HG03354 (cell line): ENCODE results near the gene CMC1.
"Not testable (repeated sequence)": the region's sequence is repeated elsewhere in the genome, so short reads cannot be mapped to it uniquely, and the experiment has no call there.

Experiments
- ATAC-seq: cut with Tn5 transposase; IDR thresholded peaks from one replicate; pipeline ENCODE4 v1.9.1; 2021; ENCODE audit warnings: mild to moderate bottlenecking; ENCODE audit not compliant: unreplicated experiment, poor library complexity, severe bottlenecking

Gene CMC1

DNA sequence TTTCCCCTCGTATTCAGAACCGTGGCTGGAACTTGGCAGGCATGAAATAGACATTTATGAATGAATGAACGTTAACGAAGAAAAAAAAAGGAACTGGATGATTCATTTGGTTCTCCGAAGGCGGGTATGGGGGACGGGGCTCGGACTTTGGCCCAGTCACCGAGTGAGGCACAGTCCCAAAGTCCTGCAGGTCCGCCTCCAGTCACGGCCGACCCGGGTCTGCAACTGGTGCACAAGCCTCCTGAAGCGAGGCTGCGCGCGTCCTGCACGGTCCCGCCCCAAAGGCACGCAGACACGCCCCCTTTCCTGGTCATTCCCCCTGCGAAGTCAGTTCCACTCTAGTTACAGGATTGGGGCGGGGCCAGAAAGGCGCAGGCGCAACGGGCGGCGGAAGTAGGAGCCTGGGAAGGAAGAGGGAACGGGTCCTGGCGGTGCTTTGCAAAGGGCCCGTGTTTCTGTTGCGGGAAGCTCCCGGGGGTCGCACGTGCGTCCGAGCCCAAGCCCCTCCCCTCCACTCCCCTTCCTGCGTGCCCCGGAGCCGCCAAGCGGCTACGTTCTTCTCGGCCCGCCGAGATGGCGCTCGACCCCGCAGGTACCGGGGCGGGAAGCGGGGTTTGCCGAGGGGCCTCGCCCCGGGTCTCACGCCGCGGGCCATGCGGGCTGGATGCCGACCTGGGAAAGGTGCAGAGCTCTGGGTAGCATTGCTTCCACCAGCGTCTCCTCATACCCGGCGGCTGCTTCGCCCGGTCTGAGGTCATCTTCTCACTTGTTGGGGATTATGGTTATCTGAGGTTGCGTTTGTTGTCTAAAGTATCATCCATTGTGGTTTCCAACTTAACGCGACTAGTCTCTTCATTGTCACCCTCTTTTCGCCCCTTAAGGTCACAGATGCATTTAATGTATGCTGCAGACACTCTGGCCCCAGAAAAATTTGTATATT is at the start of gene CMC1:
Gene CMC1 (plus strand): TSS at position 399 of the 940 bp plus-strand sequence. CDS start 175 bp downstream, at position 574.
- peak; percentile 93 for ATAC-seq

GRCh38 chr3:28198161-28198560 is 43.3 kb upstream of the CMC1 start:
- ATAC-seq, result no peak

- no peak for ATAC-seq
Observed at GRCh38 chr3:28198974-28199373, 42.4 kb upstream of the CMC1 start.

DNA sequence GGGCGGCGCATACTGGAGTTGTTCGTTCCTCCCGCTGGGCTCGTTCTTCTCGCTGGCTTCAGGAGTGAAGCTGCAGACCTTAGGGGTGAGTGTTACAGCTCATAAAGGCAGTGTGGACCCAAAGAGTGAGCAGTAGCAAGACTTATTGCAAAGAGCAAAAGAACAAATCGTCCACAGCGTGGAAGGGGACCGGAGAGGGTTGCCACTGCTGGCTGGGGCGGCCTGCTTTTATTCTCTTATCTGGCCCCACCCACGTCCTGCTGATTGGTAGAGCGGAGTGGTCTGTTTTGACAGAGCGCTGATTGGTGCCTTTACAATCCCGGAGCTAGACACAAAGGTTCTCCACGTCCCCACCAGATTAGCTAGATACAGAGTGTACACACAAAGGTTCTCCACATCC is 41.8 kb upstream of the CMC1 start:
- not testable (repeated sequence) for ATAC-seq

- not testable (repeated sequence) for ATAC-seq
Observed at GRCh38 chr3:28200366-28200848, 41.0 kb upstream of the CMC1 start.

DNA sequence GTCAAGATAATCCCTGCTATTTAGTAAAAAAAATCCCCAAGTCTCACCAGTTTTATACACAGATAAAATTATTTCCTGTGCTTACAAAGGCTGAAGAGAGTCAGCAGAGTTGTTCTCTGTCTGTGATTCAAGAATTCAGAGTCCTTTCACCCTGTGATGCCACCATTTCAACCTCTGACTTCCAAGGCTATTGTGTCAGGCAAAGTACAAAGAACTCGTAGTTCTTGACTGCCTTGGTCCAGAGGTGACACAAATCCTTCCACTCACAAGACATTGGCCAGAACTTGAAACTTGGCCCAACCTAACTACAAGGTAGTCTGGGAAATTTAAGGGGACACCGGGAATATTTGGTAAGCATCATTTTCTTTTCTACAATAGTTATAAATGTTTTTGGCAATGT is 34.9 kb upstream of the CMC1 start:
- ATAC-seq, result no peak

- ATAC-seq, result no peak
Observed at GRCh38 chr3:28207000-28207733, 34.3 kb upstream of the CMC1 start.

DNA sequence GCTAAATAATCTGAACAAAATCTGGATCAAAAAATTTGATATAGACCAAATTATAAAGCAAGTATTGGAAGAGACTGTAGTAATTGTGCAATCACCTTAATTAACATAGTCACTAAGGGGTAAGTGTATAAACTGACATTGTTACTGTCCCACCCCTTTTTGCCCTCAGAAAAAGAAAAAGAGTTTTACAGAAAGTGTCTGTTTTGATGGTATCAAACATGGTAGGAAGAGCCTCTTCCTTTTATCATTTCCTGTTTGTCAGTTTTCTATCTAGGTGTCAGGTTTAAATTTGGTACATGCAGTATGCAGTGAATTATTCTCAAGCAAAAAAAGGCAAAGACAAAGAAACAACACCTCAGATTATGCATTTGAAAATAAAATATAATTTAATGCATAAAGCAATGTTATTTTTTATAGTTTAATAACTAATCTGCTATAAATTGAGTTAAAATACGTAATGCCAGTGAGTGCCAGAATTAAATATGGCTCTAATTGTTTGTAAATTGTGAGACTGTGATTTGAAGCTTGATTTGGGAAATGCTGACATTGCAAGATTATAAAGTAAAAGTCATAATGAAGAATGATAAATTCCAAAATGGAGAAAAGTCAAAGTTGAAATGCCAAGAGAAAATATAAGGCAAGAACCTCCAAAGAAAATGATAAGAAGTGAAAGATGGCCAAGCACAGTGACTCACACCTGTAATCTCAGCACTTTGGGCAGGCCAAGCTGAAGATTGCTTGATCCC is 30.3 kb upstream of the CMC1 start:
- ATAC-seq, result no peak

- ATAC-seq, result no peak
Observed at GRCh38 chr3:28212681-28213080, 28.7 kb upstream of the CMC1 start.

GRCh38 chr3:28215407-28215806 is 26.0 kb upstream of the CMC1 start:
- no peak for ATAC-seq

DNA sequence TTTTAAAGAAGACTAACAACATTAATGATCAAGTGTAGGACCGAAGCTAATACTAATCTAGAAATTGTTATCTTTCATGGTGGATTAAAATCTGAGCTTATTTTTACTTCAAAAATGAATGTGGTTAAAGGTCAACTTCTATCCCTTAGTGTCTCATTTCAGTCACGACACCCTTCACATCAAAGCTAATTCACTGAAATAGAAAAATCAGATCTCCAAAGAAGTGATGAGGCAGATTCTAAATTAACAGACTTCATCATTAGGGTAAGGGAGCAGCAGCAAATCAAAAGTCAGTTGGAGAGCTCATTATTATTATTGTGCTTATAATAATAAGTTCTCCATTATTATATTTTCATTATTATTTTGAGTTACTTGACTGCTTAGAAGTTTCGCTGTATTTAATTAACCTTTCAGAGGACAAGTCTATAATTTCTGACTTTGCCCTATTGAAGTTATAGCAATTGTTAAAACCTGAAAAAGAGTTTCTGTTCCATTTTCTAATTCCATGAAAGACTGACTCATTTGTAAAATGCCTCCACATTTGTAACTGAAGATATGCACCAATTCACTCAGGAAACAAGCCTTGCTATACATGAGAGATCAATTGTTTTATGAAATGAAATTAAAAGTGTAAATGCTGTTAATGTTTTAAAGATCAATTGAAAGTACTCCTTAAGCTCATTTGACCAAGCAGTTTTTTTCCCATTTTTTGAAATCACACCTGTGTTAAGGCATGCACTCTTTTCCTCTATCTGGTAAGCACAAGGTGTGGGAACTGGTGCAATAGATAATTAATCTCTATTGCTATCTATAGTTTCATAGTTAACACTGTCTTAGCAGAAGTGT is 23.1 kb upstream of the CMC1 start:
- peak; percentile 52 for ATAC-seq

DNA sequence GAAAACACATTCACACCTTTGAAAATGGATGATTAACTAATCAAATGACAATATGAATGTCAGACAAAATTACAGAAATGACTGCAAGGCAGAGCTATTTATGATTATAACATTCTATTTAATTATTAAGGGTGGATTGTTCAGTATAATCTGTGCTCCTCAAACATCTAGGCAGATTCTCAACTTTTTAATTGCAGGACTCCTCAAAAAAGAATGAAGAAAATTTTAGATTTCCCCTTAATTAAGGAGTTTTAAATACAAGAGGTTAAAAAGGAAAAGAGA is 22.6 kb upstream of the CMC1 start:
- ATAC-seq, result no peak

- no peak for ATAC-seq
Observed at GRCh38 chr3:28224430-28224829, 17.0 kb upstream of the CMC1 start.

DNA sequence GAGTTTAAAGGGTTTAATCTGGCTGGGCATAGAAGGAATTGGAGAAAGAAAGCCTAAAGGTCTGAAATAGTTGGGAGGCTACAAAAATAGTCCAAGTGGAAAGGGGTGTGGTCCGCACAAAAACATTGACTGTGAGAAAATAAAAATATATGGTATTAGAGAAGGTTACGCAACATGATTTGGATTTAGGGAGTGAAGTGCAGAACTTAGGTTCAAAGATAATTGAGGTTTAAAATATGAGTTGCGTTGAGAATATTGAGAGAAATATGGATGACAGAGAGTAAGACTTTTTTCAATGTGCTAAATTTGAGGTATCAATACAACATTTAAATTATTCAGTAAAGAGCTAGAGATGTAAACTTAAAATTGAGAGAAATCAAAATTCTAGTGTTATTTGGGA is 15.4 kb upstream of the CMC1 start:
- no peak for ATAC-seq

DNA sequence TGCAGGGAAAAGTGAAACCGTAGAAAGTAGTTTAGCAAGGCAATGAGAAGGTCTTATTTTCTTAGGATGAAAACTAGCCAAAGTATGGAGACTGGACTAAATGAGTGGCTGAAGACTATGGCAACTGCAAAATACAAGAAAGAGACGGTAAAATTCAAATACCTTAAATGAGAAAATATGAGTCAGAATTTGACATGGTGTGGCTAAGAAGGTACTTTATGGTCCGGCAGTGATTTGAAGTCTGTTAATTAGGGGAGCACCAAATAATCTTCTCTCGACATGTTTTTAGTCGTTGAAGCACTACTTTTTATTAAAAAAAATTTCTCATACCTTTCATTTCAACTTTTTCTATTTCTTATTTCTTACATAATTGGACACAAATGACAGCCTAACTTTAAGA is 12.8 kb upstream of the CMC1 start:
- ATAC-seq, result no peak

- ATAC-seq, result no peak
Observed at GRCh38 chr3:28232659-28233058, 8.8 kb upstream of the CMC1 start.

DNA sequence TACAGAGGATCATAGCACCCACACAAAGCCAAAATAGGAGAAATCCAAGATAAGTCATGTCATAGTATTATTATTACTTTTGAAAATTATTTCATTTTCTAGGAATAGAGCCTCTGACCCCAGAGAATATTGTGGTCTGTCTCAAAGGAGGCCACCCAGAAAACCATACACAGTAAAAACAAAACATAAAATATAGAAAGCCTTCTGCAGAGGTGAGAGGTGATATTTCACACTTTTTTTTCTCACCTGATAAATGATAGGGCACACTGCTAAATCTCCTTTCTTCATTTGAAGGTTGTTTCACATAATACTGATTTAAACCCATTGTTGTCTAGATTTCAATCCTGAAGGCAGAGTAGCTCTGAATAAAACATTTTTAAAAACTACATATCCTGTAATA is 7.0 kb upstream of the CMC1 start:
- no peak for ATAC-seq

- no peak for ATAC-seq
Observed at GRCh38 chr3:28239108-28239507, 2.3 kb upstream of the CMC1 start.

GRCh38 chr3:28240441-28240840 is 978 bp upstream of the CMC1 start:
- no peak for ATAC-seq
